Measurements from ENCODE around the gene VAMP7.
"Not testable (repeated sequence)": the region's sequence is repeated elsewhere in the genome, so short reads cannot be mapped to it uniquely, and the experiment has no call there.

VAMP7 gene

GRCh38 chrX:155923200-155923599 is 42.1 kb downstream of the VAMP7 start:
- DNase-seq, result no peak

- DNase-seq, result not testable (repeated sequence)
Observed at GRCh38 chrX:155930852-155931618, 49.9 kb downstream of the VAMP7 start.

- no peak for DNase-seq
Observed at GRCh38 chrX:155938132-155938531, 57.0 kb downstream of the VAMP7 start.

GRCh38 chrX:155949098-155949497 is 68.0 kb downstream of the VAMP7 start:
- DNase-seq, result no peak

GRCh38 chrX:155951237-155951789 is 70.2 kb downstream of the VAMP7 start:
- no peak for DNase-seq

- no peak for DNase-seq
Observed at GRCh38 chrX:155953055-155953454, 71.9 kb downstream of the VAMP7 start.

GRCh38 chrX:155954793-155955192 is 73.6 kb downstream of the VAMP7 start:
- no peak for DNase-seq

GRCh38 chrX:155956099-155956498 is 75.0 kb downstream of the VAMP7 start:
- DNase-seq, result no peak

GRCh38 chrX:155956649-155957048 is 75.5 kb downstream of the VAMP7 start:
- DNase-seq, result no peak

GRCh38 chrX:155957843-155958242 is 76.7 kb downstream of the VAMP7 start:
- no peak for DNase-seq

- DNase-seq, result no peak
Observed at GRCh38 chrX:155959018-155959587, 78.0 kb downstream of the VAMP7 start.

- no peak for DNase-seq
Observed at GRCh38 chrX:155962906-155963305, 81.8 kb downstream of the VAMP7 start.

- DNase-seq, result peak; percentile 1
Observed at GRCh38 chrX:155966876-155967275, 85.7 kb downstream of the VAMP7 start.

GRCh38 chrX:155967653-155968325 is 86.6 kb downstream of the VAMP7 start:
- DNase-seq, result no peak

GRCh38 chrX:155968326-155968661 is 87.1 kb downstream of the VAMP7 start:
- DNase-seq, result no peak

GRCh38 chrX:155968791-155969190 is 87.6 kb downstream of the VAMP7 start:
- DNase-seq, result no peak

- DNase-seq, result not testable (repeated sequence)
Observed at GRCh38 chrX:155971658-155972057, 90.5 kb downstream of the VAMP7 start.

- not testable (repeated sequence) for DNase-seq
Observed at GRCh38 chrX:155972241-155972640, 91.1 kb downstream of the VAMP7 start.

GRCh38 chrX:155983326-155983725 is 102.2 kb downstream of the VAMP7 start:
- DNase-seq, result no peak

GRCh38 chrX:155985208-155985607 is 104.1 kb downstream of the VAMP7 start:
- no peak for DNase-seq

GRCh38 chrX:155986995-155987394 is 105.8 kb downstream of the VAMP7 start:
- DNase-seq, result not testable (repeated sequence)

- no peak for DNase-seq
Observed at GRCh38 chrX:155988859-155989258, 107.7 kb downstream of the VAMP7 start.

Data from inflammatory macrophage treated with lipopolysaccharide for 4 hours (primary cell).